G401 (cell line): ENCODE results near the gene RPRD1A. TPM values are rescaled to one million over a fixed set of nuclear protein-coding genes. Genes with fewer than 3 reads are reported as not detected.
"Not testable (repeated sequence)": the region's sequence is repeated elsewhere in the genome, so short reads cannot be mapped to it uniquely, and the experiment has no call there.

Source experiments
- DNase-seq: peaks from one replicate; pipeline ENCODE4 v3.0.0-alpha.2; 2015; ENCODE audit warnings: low spot score
- in situ Hi-C: cut with HindIII; loops from 2 replicates; pipeline ENCODE4 v1.10.0; 2016; ENCODE audit warnings: low sequenced_read_pairs, mixed read lengths
- total RNA-seq: library from RNA; depleted of rRNA; stranded (reverse); fragments of >200 nt; shearing (Covaris generic); gene quantifications from 2 replicates; pipeline ENCODE4 v1.2.3, GENCODE V29; 2014

RPRD1A gene
- total RNA-seq, 1 experiment from 2014 or later: 56.8 TPM

DNA sequence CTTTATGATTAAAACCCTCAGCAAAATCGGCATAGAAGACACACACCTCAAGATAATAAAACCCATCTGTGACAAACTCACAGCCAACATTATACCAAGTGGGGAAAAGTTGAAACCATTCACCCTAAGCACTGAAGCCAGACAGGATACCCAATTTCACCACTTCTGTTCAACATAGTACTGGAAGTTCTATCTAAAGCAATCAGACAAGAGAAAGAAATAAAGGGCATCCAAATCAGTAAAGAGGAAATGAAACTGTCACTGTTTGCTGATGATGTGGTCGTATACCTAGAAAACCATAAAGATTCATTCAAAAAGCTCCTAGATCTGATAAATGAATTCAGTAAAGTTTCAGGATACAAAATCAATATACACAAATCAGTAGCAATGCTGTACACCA lies 16.4 kb upstream of the RPRD1A start:
- in situ Hi-C loops: no loop called here

GRCh38 chr18:36081118-36081517 lies 13.8 kb upstream of the RPRD1A start:
- DNase-seq, in situ Hi-C loops: not testable (repeated sequence)

More for the DNA sequence above, 16.4 kb upstream of the RPRD1A start:
- no peak for DNase-seq

GRCh38 chr18:36078751-36079529 lies 11.6 kb upstream of the RPRD1A start:
- in situ Hi-C loops: no loop called here
- no peak for DNase-seq

DNA sequence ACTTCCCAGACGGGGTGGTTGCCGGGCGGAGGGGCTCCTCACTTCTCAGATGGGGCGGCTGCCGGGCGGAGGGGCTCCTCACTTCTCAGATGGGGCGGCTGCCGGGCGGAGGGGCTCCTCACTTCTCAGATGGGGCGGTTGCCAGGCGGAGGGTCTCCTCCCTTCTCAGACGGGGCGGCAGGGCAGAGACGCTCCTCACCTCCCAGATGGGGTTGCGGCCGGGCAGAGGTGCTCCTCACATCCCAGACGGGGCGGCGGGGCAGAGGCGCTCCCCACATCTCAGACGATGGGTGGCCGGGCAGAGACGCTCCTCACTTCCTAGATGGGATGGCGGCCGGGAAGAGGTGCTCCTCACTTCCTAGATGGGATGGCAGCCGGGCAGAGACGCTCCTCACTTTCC lies 10.4 kb upstream of the RPRD1A start:
- in situ Hi-C loops, DNase-seq: not testable (repeated sequence)

DNA sequence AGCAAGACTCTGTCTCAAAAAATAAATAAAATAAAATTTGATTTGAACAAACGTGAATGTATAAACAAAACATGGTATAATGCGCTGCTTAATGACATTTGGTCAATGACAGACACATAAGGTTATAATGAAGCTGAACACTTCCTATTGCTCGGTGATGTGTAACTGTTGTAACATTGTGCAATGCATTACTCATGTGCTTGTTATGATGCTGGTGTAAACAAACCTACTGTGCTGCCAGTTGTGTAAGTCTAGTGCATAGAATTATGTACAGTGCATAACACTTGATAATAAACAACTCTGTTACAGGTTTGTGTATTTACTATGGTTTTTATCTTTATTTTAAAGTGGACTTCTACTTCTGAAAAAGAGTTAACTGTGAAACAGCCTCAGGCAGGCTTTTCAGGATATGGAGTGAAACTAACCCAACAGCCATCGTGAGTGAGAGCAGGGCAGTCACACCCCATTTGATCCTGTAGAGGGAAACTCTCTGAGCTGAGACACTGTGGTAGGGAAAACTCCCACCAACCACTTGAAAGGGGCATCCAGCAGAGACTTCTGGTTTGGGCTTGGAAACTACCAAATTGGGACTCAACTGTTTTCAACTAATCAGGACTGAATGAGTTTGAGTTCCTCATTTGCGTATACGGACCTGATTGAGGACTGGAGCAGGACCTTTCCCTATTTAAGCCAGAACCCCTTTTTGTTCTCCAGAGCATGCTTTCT lies 8.7 kb upstream of the RPRD1A start:
- in situ Hi-C loops: no loop called here
- no peak for DNase-seq

DNA sequence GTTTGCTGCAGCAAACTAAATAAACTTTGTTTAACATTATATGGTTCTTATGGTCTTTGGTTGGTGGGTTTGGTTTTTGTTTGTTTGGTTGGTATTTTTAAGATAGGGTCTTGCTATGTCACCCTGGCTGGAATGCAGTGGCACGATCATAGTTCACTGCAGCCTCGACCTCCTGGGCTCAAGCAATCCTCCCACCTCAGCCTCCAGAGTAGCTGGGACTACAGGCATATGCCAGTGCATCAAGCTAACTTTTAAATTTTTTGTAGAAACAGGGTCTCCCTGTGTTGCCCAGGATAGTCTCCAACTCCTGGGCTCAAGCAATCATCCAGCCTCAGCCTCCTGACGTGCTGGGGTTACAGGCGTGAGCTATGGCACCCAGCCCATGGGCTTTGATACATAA lies 7.1 kb upstream of the RPRD1A start:
- in situ Hi-C loops: no loop called here
- no peak for DNase-seq

DNA sequence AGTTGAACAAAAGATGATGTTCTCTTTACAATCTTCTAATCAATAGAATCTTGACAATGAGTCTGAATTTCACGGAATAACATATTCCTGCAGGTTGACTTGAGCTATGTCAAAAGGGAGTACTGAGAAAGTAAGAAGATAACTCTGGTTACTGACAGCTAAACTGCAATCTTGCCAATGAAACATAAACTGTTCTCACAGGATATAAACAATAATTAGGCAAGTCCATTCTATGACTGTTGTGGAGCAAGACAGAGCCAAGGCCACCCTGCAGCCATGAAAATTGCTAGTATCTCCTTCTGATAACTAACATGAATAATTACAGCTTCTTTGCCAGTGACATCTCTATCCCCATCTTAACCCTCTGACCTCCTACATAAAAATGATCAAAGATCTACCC lies 6.3 kb upstream of the RPRD1A start:
- DNase-seq: no peak
- in situ Hi-C loops: no loop called here

- in situ Hi-C loops, DNase-seq: not testable (repeated sequence)
These were observed 5.0 kb upstream of the RPRD1A start for GRCh38 chr18:36072406-36072805.

- in situ Hi-C loops: no loop called here
- DNase-seq: peak; percentile 11
These were observed 689 bp downstream of the RPRD1A start for GRCh38 chr18:36066686-36067054.

- no peak for DNase-seq
- in situ Hi-C loops: no loop called here
These were observed 1.4 kb downstream of the RPRD1A start for GRCh38 chr18:36066001-36066400.

- in situ Hi-C loops, DNase-seq: not testable (repeated sequence)
These were observed 2.6 kb downstream of the RPRD1A start for GRCh38 chr18:36064809-36065079.

DNA sequence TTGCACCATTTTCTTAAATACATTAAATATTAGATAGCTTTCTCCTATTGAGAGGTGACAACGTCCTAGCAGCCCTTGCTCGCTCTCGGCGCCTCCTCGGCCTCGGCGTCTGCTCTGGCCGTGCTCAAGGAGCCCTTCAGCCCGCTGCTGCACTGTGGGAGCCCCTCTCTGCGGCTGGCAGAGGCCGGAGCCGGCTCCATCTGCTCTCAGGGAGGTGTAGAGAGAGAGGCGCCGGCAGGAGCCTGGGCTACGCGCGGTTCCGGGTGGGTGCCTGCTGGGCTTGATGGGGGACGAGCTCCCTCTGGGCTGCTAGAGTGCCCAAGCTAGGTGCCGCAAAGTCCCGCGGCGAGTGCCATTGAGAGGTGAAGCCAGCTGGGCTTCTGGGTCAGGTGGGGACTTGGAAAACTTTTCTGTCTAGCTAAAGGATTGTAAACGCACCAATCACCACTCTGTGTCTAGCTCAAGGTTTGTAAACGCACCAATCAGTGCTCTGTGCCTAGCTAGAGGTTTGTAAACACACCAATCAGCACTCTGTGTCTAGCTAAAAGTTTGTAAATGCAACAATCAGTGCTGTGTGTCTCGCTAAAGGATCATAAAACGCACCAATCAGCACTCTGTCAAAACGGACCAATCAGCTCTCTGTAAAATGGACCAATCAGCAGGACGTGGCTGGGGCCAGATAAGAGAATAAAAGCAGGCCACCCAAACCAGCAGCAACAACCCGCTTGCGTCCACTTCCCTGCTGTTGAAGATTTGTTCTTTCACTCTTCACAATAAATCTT lies 3.1 kb downstream of the RPRD1A start:
- in situ Hi-C loops: no loop called here
- no peak for DNase-seq

GRCh38 chr18:36058674-36059073 lies 8.7 kb downstream of the RPRD1A start:
- no peak for DNase-seq
- in situ Hi-C loops: no loop called here

GRCh38 chr18:36051760-36052159 lies 15.6 kb downstream of the RPRD1A start:
- in situ Hi-C loops: no loop called here
- DNase-seq: no peak

GRCh38 chr18:36050479-36050878 lies 16.9 kb downstream of the RPRD1A start:
- in situ Hi-C loops: no loop called here
- no peak for DNase-seq

- no peak for DNase-seq
- in situ Hi-C loops: no loop called here
These were observed 19.8 kb downstream of the RPRD1A start for GRCh38 chr18:36047521-36047920.

- in situ Hi-C loops: no loop called here
- DNase-seq: no peak
These were observed 20.5 kb downstream of the RPRD1A start for GRCh38 chr18:36046898-36047297.

GRCh38 chr18:36045241-36045991 lies 21.9 kb downstream of the RPRD1A start:
- in situ Hi-C loops: no loop called here
- no peak for DNase-seq

- no peak for DNase-seq
- in situ Hi-C loops: no loop called here
These were observed 24.2 kb downstream of the RPRD1A start for GRCh38 chr18:36043153-36043552.

GRCh38 chr18:36041146-36041545 lies 26.2 kb downstream of the RPRD1A start:
- DNase-seq: no peak
- in situ Hi-C loops: no loop called here
